SU-DHL-6 (cell line): ENCODE results near the gene EFNB1.

ENCODE experiments used
- H2AFZ ChIP-seq: fragments of 200-600 bp; sonication (generic); 2 replicates; pipeline ENCODE4 v1.6.1; 2014; ENCODE audit warnings: low read depth, mild to moderate bottlenecking, moderate library complexity, mixed read lengths, antibody characterized with exemption, low read length; ENCODE audit not compliant: severe bottlenecking
- H3F3A ChIP-seq: fragments of 200-600 bp; shearing (Covaris generic); 2 replicates; pipeline ENCODE4 v1.6.0; 2016; ENCODE audit warnings: antibody characterized with exemption, mild to moderate bottlenecking; ENCODE audit not compliant: insufficient read depth
- H3K27ac ChIP-seq: fragments of 200-600 bp; sonication (generic); 2 replicates; pipeline ENCODE4 v1.5.1; 2016; ENCODE audit warnings: low read depth, mild to moderate bottlenecking, low read length, moderate library complexity, mixed read lengths
- H3K27me3 ChIP-seq: fragments of 200-600 bp; sonication (generic), shearing (Covaris generic); 2 replicates; pipeline ENCODE4 v1.6.0; 2014; ENCODE audit warnings: mild to moderate bottlenecking, low read length
- H3K36me3 ChIP-seq: fragments of 200-600 bp; sonication (generic); 2 replicates; pipeline ENCODE4 v1.6.1; 2014; ENCODE audit warnings: mild to moderate bottlenecking, low read length, mixed read lengths
- H3K4me2 ChIP-seq: fragments of 300-600, 200-600 bp; shearing (Covaris generic), sonication (generic); 2 replicates; pipeline ENCODE4 v1.6.0; 2014; ENCODE audit warnings: low read length, low read depth, mild to moderate bottlenecking; ENCODE audit not compliant: poor library complexity, severe bottlenecking
- H3K4me3 ChIP-seq: fragments of 200-600 bp; sonication (generic); 2 replicates; pipeline ENCODE4 v1.5.1; 2014; ENCODE audit warnings: antibody characterized with exemption, low read length, mild to moderate bottlenecking, mixed read lengths; ENCODE audit not compliant: insufficient read depth, poor library complexity, severe bottlenecking
- H3K79me2 ChIP-seq: fragments of 200-600 bp; sonication (generic); 2 replicates; pipeline ENCODE4 v1.6.1; 2014; ENCODE audit warnings: mild to moderate bottlenecking, low read length, moderate library complexity; ENCODE audit not compliant: insufficient read depth
- H3K9ac ChIP-seq: fragments of 200-600 bp; sonication (generic); 2 replicates; pipeline ENCODE4 v1.7.0; 2014; ENCODE audit warnings: mild to moderate bottlenecking, low read length
- H3K9me2 ChIP-seq: fragments of 200-600 bp; sonication (generic); replicated peaks from 2 replicates; pipeline ENCODE4 v1.6.1; 2014; ENCODE audit warnings: low read length; ENCODE audit not compliant: insufficient read depth
- H3K9me3 ChIP-seq: fragments of 200-600 bp; sonication (generic); 2 replicates; pipeline ENCODE4 v1.6.1; 2014; ENCODE audit warnings: low read length, mixed read lengths; ENCODE audit not compliant: insufficient read depth
- H4K20me1 ChIP-seq: fragments of 200-600 bp; sonication (generic); 2 replicates; pipeline ENCODE4 v1.6.1; 2014; ENCODE audit warnings: low read depth, mild to moderate bottlenecking, antibody characterized with exemption, low read length, moderate library complexity, mixed read lengths
- CTCF ChIP-seq: fragments of 200-600 bp; sonication (generic); IDR thresholded peaks from one replicate; pipeline ENCODE4 v1.5.1; 2017; ENCODE audit warnings: antibody characterized with exemption, mild to moderate bottlenecking, low read length, moderate library complexity; ENCODE audit not compliant: insufficient read depth, poor library complexity, severe bottlenecking
- EZH2phosphoT487 ChIP-seq: fragments of 200-600 bp; sonication (generic), shearing (Covaris generic); conservative IDR thresholded peaks from 2 replicates; pipeline ENCODE4 v1.6.1; 2018; ENCODE audit warnings: mild to moderate bottlenecking, antibody characterized with exemption, low read length, moderate library complexity, mixed read lengths

EFNB1 gene

GRCh38 chrX:68843992-68844391, 15.2 kb downstream of the EFNB1 start:
- H3K36me3 ChIP-seq = no peaks in the 10 kb centered on the region

GRCh38 chrX:68844581-68844980, 15.8 kb downstream of the EFNB1 start:
- H3K9me2 ChIP-seq = no peaks in the 10 kb centered on the region
- H3K36me3 ChIP-seq = no peaks in the 10 kb centered on the region
- H2AFZ ChIP-seq = no peak overlapping the region
- H3K4me2 ChIP-seq = no peak overlapping the region
- H3K27ac ChIP-seq = no peak overlapping the region
- H3K79me2 ChIP-seq = no peaks in the 10 kb centered on the region
- H3K27me3 ChIP-seq = no peaks in the 10 kb centered on the region
- no peaks in the 10 kb centered on the region for H3K9me3 ChIP-seq
- TF ChIP-seq CTCF = no peak
- no peak for TF ChIP-seq EZH2phosphoT487
- H3K9ac ChIP-seq = no peak overlapping the region
- no peak overlapping the region for H3K4me3 ChIP-seq
- H3F3A ChIP-seq = no peaks in the 10 kb centered on the region
- no peaks in the 10 kb centered on the region for H4K20me1 ChIP-seq

More at GRCh38 chrX:68843992-68844391, 15.2 kb downstream of the EFNB1 start:
- no peaks in the 10 kb centered on the region for H3F3A ChIP-seq
- no peak overlapping the region for H3K4me2 ChIP-seq
- H3K4me3 ChIP-seq = no peak overlapping the region
- no peak overlapping the region for H3K27ac ChIP-seq
- H3K9me3 ChIP-seq = no peaks in the 10 kb centered on the region
- no peak for TF ChIP-seq EZH2phosphoT487
- TF ChIP-seq CTCF = no peak
- H3K9me2 ChIP-seq = no peaks in the 10 kb centered on the region
- H4K20me1 ChIP-seq = no peaks in the 10 kb centered on the region
- H3K27me3 ChIP-seq = no peaks in the 10 kb centered on the region
- no peak overlapping the region for H3K9ac ChIP-seq
- H3K79me2 ChIP-seq = no peaks in the 10 kb centered on the region
- H2AFZ ChIP-seq = no peak overlapping the region

DNA sequence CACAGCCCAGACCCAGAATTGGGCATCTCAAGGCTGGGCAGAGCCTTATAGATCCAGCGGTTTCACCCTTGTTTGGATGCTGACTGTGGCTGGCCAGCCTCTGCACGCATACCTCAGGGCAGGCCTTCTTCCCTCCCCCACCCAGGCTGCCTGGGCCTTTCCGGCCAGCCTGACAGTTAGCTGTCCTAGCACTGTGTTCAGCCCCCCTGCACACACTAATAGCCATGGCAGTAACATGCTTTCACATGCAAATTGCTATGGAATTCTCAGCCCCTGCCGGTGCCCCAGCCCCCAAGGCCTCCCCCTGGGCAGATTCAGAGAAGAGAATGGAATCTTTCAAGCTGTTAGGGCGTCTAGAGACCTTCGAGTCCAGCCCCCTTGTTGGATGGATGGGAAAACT, 17.7 kb downstream of the EFNB1 start:
- Histone ChIP-seq H3K79me2 (no peaks in the 10 kb centered on the region), H3K4me3 (no peak overlapping the region), H3K9me3 (no peaks in the 10 kb centered on the region), H3F3A (no peaks in the 10 kb centered on the region), H3K36me3 (no peaks in the 10 kb centered on the region), H4K20me1 (no peaks in the 10 kb centered on the region), H3K27me3 (no peaks in the 10 kb centered on the region), H2AFZ (no peak overlapping the region), H3K27ac (no peak overlapping the region), H3K9ac (no peak overlapping the region), H3K9me2 (no peaks in the 10 kb centered on the region), H3K4me2 (no peak overlapping the region)
- TF ChIP-seq CTCF = no peak
- TF ChIP-seq EZH2phosphoT487 = no peak
